ENCODE results near the gene SCGB1C1.
A peak's percentile ranks its signal among the peaks of the same experiment; 100 is the strongest.
"Not testable (repeated sequence)": the region's sequence is repeated elsewhere in the genome, so short reads cannot be mapped to it uniquely, and the experiment has no call there.

The SCGB1C1 gene

DNA sequence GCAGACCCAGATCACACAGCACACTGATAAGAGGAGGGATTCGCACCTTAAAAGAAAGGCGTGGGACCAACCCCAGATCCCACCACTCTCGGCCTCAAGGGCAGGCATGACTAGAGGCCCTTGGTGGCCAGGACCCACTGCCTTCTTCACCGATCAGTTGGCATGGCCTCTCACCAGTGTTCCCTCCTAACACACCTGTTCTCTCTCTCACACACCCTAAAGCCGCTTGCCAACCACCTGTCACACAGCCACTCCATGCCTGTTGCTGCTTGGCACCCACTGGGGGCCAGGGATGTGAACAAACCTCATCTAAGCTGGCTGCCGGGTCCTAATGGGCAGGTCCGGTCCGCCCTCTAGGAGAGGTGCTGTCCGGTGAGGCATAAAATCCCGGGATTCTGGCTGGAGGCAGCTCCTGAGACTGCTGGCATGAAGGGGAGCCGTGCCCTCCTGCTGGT, at the start of gene SCGB1C1:
Gene SCGB1C1, plus strand, starts transcription at position 405 of the 455 bp plus-strand sequence. Its CDS starts 22 bp downstream, at position 427.
- DNase-seq; intact Hi-C loops (cut with DNase I): not testable (repeated sequence)

DNA sequence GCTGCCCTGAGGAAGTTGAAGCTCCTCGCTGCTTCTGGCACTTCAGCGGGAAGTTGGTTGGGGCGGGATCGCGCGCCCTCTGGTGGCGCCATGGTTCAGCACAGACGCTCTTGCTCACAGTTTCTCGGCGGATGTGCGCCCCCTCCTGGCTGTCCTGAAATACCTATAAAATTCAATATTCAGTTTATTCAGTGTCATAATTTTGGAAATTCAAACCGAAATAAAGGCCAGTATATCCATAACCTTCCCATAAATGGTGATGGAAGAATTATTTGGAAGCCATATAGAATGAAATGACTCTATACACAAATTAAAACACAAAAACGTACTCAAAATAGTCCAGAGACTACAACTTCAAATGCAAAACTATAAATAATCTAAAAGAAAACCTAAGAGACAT, 12.6 kb upstream of the SCGB1C1 start:
- DNase-seq; intact Hi-C loops (cut with DNase I): not testable (repeated sequence)

DNA sequence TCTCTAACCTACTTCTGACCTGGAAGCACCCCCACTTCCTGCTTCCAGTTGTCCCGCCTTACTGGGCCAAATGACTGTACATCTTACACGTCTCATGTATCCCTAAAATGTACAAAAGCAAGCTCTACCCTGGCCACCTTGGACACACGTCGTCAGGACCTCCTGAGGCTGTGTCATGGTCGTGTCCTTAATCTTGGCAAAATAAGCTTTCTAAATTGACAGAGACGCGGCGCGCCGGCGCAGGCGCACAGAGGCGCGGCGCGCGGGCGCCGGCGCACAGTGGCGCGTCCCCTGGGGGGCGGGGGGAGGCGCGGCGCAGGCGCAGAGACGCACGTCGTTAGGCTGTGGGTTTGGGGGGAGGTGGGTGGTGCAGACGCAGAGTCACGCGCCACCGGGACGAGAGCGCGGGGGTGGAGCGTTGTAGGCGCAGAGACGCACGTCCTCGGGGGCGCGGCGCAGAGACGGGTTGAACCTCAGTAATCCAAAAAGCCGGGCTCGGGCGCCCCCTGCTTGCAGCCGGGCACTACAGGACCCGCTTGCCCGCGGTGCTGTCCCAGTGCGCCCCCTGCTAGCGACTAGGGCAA, 3.6 kb upstream of the SCGB1C1 start:
- intact Hi-C loops (cut with DNase I), result not testable (repeated sequence)
- DNase-seq, result peak in 23 of 42 donors; percentile 0 to 51 (median 29)

DNA sequence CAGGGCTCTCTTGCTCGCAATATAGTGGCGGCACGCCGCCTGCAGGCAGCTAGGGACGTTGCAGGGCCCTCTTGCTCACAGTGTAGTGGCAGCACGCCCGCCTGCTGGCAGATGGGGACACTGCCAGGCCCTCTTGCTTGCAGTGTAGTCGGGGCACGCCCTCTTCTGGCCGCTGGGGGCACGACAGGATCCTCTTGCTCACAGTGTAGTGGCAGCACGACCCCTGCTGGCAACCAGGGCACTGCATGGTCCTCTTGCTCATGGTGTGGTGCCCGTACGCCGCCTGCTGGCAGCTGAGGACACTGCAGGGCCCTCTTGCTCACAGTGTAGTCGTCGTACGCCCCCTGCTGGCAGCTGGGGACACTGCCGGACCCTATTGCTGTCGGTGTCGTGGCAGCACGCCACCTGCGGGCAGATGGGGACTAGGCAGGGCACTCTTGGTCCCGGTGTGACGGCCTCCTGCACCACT, 3.0 kb upstream of the SCGB1C1 start:
- peak in 15 of 42 donors; percentile 1 to 38 (median 14) for DNase-seq
- intact Hi-C loops (cut with DNase I), result not testable (repeated sequence)

DNA sequence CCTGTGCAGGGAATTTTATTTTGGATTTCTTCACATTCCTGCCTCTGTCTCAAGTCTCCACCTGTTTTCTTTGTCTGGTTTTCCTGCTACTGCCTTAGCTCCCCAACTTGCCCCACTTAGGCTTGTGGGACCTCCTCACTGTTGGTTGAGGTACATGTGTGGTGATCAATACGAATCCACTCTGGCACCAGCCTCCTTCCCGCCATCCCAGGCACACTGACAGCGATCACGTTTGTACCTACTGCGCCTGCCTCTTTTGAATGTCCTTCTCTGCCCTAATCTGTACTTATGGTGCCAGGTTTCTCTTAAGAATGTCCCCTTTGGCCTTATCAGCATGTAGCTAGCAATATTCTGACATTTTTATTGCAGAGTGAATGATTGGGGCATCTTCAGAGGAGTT, 2.3 kb upstream of the SCGB1C1 start:
- peak in 1 of 42 donors; percentile 32 for DNase-seq

DNA sequence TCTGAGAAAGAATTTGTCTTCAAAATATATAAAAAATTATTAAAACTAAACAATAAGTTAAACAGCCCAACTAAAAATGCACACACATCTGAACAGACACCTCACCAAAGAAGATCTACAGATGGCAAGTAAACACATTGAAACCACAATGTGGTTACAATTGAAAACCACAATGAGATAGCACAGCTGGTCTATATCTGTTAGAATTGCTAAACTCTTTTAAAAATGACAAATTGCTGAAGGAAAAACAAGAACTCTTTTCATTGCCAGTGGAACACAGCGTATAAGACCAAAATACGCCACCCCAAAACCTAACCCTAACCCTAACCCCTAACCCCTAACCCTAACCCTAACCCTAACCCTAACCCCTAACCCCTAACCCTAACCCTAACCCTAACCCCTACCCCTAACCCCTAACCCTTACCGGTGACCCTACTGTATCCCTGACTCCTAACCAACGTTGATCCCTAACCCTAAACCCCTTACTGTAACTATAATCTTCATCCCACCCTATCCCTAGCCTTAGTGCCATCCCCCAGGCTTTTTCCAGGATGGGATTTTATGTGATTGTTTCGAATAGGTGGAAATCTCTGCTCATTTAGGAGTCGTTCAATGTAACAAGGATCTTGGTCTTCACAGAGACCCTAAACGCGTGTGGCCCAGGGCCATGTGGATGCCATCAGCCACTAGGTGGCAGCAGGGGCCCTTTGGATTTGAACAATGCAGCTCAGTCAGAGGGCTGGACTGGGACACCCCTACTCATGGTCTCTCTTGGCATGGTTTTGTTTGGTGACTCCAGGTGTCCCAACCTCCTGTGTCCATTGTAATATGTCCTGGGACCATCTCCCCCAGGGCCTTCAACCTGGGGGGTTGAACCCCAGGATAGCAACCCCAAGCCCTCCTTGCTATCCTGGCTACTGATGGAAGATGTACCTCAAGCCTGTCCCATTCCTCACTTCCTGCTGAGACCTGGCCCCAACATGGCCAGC, 1.1 kb upstream of the SCGB1C1 start:
- DNase-seq, result peak in 20 of 42 donors; percentile 4 to 84 (median 44)
- intact Hi-C loops (cut with DNase I), result not testable (repeated sequence)

More for the DNA sequence above, 2.3 kb upstream of the SCGB1C1 start:
- intact Hi-C loops (cut with DNase I), result not testable (repeated sequence)

DNA sequence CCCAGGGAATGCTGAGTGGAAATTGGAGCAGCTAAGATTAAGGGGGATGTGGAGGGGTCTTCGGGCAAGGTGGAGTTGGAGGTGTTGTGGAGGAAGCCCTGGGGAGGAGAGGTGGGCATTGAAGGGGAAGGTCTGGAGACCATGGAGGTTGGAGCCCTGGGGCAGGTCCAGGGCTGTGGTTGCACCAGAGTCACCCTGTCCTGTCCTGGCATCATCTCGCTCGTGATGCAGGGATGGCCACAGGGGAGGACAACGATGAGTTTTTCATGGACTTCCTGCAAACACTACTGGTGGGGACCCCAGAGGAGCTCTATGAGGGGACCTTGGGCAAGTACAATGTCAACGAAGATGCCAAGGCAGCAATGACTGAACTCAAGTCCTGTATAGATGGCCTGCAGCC, 603 bp downstream of the SCGB1C1 start:
- intact Hi-C loops (cut with DNase I), result not testable (repeated sequence)
- peak in 9 of 42 donors; percentile 0 to 22 (median 10) for DNase-seq

DNA sequence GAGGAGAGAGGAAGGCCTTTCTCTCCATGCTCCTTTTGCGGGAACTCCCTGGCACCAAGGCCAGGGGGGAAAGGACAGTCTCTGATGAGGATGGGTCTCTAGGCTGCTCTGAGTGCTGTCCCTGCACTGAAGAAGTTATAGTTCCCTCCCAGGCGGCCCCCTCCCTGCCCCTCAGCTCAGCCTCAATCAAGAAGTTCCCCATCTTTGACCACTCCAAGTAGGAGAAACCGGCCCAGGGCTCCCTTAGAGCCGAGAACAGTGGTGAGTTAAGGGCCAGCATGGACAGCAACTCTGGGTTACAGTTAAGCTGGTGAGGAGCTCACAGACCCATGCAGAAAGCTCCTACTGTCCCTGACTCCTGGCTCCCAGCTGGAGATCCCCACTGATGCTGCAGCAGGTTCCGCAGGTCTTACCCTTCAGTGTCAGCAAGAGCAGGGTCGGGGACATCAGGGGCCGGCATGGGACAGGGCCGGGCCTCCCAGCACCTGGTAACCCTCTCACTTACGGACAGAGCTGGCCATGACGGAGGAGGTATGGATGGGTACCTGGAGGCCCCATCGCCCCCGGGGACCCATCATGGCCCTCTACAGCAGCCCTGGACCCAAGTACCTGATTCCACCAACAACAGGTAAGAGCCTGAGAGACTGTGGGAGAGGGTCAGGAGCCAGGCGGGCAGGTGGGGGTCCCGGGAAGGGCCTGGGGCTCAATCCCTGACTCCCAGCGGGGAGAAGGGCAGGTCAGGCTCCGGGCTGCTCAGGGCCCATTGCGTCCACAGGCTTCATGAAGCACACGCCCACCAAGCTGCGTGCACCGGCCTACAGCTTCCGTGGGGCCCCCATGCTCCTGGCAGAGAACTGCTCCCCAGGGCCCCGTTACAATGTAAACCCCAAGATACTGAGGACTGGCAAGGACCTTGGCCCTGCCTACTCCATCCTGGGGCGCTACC, 4.2 kb downstream of the SCGB1C1 start:
- peak in 16 of 42 donors; percentile 1 to 30 (median 11) for DNase-seq
- intact Hi-C loops (cut with DNase I), result no loop called here

DNA sequence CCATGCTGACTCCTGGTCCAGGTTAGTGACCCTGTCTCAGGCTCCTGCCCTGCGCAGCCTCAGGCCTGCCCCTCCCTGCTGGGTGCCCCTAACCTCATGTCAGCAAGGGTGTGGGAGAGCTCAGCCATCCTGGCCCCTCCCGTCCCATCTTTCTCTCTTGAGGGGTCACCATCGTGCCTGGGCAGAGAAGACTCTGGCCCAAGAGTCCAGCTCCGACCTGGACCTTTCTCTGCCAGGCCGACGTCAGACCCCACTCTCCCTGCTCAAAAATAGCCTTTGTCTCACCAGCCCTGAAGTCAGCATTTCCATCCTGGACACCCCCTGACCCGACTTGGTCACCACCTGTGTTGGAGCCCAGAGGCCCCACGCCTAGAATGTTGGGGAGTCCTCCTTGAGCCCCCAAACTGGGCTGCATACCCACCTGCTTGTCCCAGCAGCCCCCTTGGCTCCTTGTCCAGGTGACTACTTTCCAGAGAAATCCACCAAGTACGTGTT, 4.9 kb downstream of the SCGB1C1 start:
- intact Hi-C loops (cut with DNase I), result no loop called here
- DNase-seq, result peak in 13 of 42 donors; percentile 0 to 30 (median 11)

DNA sequence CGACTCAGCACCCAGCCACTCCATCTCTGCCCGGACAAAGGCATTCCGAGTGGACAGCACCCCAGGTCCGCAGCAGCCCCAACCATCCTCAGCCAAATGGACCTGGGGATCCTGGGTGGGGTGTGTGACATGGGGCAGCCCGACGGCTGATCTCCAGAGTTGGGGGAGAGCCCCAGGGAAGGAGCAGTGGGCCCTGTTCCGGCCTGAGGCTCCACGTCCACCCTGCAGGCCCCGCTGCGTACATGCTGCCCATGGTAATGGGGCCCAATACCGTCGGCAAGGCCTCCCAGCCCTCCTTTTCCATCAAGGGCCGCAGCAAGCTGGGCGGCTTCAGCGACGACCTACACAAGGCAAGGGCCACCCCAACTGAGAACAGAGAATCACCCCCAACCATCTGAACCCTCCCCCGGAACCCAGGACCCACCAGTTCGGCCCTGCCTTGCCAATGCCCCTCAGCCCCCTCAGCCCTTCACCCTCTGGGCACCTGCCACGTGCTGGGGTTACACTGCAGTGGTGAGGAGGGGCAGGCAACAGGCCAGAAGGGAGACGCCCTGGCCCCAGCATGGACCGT, 5.4 kb downstream of the SCGB1C1 start:
- DNase-seq, result peak in 13 of 42 donors; percentile 0 to 34 (median 10)
- intact Hi-C loops (cut with DNase I), result no loop called here

DNA sequence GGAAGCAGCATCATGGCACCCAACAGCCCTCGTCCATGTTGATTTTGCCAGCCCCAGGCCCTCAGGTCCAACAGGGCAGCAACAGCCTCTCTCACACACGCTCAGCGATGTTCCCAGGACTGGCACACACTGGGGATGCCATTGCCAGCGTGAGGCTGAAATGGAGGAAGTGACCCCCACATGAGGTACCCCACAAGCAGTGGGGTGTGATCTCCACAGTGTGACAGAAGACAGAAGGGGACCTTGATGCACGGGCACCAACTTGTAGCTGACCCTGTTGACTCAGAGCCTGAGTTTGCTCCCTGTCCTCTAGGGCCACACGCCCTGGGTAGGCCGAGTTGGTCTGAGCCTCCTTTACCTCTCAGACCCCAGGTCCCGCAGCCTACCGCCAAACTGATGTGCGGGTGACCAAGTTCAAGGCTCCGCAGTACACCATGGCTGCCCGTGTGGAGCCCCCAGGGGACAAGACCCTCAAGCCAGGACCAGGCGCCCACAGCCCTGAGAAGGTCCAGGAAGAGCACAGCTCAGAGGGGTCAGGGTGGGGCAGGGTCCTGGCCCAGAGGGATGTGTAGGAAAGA, 6.2 kb downstream of the SCGB1C1 start:
- DNase-seq, result peak in 15 of 42 donors; percentile 0 to 35 (median 10)
- intact Hi-C loops (cut with DNase I), result no loop called here

DNA sequence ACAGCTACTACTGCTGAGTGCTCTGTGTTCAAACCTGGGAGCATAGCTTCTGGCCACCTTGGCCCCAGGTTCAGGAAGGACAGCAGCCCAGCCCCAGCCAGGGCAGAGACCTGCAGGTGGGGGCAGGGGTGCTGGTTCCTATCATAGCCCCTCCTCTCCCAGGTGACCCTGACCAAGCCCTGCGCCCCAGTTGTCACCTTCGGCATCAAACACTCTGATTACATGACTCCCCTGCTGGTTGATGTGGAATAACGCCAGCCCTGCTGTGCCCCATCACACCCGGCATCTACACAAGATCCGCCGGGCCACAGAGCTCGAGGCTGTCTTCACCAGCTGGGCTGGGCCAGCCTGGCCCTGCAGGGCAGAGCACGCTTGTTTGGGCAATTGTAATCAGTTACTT, 6.9 kb downstream of the SCGB1C1 start:
- DNase-seq, result peak in 14 of 42 donors; percentile 0 to 34 (median 12)
- intact Hi-C loops (cut with DNase I), result loop anchor here (10.0 kb wide), 1 partner anchor 155 kb away; no protein-coding TSS in a partner anchor

GRCh38 chr11:200224-201003, 7.5 kb downstream of the SCGB1C1 start:
- peak in 14 of 42 donors; percentile 0 to 33 (median 8) for DNase-seq
- intact Hi-C loops (cut with DNase I), result loop anchor here (10.0 kb wide), 1 partner anchor 154 kb away; no protein-coding TSS in a partner anchor

DNA sequence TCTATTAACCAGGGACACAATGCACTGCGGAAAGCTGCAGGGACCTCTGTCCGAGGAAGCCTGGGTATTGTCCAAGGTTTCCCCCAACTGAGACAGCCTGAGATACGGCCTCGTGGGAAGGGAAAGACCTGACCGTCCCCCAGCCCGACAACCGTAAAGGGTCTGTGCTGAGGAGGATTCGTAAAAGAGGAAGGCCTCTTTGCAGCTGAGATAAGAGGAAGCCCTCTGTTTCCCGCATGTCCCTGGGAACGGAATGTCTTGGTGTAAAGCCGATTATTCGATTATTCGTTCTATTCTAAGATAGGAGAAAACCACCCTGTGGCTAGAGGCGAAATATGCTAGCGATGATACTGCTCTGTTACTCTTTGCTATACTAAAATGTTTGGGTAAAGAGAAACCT, 9.1 kb downstream of the SCGB1C1 start:
- peak in 13 of 42 donors; percentile 0 to 34 (median 4) for DNase-seq
- intact Hi-C loops (cut with DNase I), result loop anchor here (10.0 kb wide), 1 partner anchor 153 kb away; no protein-coding TSS in a partner anchor

DNA sequence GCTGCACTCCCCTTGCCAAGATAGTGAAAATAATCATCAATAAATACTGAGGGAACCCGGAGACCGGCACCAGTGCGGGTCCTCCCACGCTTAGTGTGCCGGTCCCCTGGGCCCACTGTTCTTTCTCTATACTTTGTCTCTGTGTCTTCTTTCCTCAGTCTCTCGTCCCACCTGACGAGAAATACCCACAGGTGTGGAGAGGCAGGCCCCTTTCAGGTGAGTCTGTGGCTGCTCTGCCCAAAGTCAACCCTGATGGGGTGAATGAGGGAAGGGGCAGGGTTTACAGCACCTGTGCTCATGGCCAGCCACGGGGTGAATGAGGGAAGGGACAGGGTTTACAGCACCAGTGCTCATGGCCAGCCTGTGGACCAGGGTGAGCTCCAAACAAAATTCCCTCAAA, 9.6 kb downstream of the SCGB1C1 start:
- intact Hi-C loops (cut with DNase I), result loop anchor here (10.0 kb wide), 1 partner anchor 152 kb away; no protein-coding TSS in a partner anchor
- peak in 8 of 42 donors; percentile 0 to 38 (median 16) for DNase-seq

All from head of caudate nucleus (tissue), 42 donors.